GM18498 (cell line): ENCODE results near the gene MCU.

Experiments
- ATAC-seq: cut with Tn5 transposase; IDR thresholded peaks from one replicate; pipeline ENCODE4 v1.9.1; 2021; ENCODE audit warnings: mild to moderate bottlenecking, moderate library complexity; ENCODE audit not compliant: unreplicated experiment

The MCU gene

DNA sequence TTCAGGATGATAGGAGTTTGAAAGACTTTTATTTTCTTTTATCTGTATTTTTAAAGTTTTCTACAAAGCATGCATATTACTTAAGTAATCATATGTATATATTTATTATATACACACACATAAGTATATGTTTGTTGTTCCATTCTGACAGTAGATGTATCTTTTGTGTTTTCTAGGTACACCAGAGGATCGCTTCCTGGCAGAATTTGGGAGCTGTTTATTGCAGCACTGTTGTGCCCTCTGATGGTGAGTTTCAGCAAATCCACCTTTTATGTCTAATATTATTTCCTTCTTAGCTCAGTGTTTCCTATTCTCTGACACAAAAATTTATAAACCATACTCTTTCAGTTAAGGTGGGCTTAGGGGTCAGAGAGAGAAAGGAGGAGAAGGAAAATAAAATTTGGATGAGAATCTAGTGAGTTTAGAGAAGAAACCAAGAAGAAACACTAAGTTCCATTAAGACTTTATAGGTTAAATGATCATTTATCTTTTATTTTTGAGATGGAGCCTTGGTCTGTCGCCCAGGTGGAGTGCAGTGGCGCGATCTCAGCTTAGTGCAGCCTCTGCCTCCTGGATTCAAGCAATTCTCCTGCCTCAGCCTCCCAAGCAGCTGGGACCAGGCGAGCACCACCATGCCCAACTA is 142.4 kb downstream of the MCU start:
- ATAC-seq: no peak

DNA sequence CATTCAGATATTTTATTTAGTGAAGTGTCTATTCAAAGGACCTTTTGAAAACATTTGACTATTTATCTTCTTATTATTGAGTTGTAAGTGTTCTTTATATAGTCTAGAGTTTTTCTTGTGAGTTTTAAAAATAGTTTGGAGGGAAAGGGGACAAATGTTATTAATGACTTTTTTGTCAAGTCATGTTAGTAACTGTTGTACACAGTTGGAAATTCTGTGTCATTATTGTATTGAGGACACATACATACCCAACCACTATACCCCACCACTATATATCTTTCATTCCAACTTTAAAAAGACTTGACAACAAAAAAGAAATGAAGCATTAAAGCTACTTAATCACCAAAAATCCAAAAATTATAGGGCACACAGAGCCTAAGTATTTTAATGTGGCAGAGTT is 148.4 kb downstream of the MCU start:
- ATAC-seq: no peak

DNA sequence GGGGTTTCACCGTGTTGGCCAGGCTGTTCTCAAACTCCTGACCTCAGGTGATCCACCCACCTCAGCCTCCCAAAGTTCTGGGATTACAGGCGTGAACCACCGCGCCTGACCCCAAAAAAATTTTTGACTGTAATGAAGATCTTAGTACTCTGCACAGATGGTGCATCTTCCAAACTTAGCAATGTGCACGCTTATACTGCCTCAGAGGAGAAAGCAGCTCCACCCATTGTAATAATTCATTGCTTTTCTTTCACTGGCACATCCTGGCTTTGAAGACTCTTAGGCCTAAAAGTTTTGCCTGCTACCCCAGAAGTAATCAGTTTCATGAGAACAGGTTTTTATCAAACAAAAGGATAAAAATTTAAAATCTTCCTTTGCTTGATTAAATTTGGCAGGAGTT is 149.5 kb downstream of the MCU start:
- no peak for ATAC-seq

DNA sequence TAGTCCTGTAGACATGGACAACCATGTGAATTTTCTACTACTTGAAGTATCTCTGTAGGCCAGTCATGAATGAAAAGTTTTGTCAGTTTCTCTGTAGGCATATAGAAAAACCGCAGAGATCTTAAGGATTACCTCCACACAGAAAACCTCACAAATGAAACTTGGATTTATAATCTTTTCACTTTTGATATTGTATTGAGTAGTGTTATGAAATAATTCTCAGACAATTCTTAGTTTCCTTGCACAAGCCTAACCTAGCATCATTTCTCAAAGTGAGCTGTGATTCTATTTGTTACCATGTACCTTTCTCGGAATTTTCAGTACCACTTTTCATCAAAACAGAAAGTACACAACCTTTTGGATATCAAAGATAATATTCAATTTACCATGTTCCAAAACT is 150.2 kb downstream of the MCU start:
- no peak for ATAC-seq

DNA sequence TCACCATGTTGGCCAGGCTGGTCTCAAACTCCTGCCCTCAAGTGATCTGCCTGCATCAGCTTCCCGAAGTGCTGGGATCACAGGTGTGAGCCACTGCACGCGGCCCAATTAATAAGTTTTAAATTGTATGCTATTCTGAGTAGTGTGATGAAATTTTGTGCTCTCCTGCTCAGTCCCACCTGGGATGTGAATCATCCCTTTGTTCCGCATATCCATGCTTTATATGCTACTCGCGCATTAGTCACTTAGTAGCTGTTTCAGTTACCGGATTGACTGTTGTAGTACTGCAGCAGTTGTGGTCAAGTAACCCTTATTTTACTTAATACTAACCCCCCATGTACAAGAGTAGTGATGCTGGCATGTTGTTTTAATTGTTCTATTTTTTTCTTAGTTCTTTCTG is 154.3 kb downstream of the MCU start:
- ATAC-seq: no peak

DNA sequence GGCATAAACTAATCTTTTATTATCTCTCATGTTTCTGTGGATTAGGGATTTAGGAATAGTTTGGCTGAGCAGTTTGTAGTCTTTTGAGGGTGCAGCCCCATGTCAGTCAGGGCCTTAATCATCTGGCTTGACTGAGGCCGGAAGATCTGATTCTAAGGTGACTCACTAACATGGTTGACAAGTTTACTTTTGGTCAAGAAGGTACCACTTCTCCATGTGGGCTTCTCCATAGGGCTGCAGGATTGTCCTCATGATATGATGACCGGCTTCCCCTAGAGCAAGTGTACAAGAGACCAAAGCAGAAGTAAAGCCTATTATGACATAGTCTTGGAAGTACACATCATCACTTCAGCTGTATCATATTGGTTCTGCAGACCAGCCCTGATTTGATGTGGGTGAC is 155.7 kb downstream of the MCU start:
- ATAC-seq: no peak

DNA sequence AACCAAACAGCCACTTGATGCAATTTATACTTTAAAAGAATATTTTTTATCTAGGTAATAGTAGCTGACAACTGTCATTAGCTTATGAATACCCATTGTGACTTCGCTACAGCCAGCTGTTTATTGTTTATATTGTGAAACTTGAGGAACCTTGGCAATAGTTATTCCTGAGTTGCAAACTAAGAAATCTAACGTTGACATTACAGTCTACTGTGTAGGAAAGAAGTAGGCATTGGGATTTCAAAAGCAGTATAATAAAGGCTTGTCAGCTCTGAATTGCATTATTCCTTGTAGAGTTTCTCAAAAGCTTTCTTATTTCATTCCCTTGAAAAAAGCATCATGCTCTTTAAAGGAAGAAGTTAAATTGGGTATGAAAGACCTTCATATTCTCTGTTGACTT is 158.9 kb downstream of the MCU start:
- ATAC-seq: no peak

DNA sequence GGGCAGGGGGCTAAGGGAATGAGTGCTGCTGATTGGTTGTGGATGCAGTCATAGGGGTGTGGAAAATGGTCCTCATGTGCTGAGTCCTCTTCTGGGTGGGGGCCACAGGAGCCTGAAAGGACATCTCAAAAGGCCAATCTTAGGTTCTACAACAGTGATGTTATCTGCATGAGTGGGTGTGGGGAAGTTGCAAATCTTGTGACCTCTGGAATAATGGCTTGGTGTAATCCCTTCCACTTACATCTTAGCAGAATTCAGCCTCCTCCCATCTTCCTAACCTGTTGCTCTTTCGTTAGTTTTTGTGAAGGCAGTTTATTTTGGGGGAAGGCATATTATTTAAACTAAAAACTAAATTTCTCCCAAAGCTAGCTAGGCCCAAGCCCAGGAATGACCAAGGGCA is 159.6 kb downstream of the MCU start:
- ATAC-seq: no peak

DNA sequence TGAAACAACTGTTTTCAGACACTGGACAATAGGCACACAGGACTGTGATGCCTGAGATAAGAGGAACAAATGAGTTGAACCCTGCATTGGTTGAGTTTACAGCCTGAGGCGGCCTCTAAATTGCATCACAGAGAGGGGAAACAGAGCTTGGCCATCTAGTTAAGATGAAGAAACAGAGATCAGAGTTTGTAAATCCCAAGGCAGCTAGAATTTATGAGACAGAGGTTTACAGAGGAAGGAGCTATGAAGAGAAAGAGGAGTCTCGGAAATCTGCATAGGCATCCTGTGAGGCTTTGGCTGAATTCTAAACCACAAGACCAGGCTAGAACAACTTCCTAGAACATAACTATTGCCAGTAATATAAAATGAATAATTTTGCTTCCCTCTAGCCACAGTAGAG is 160.6 kb downstream of the MCU start:
- ATAC-seq: no peak

DNA sequence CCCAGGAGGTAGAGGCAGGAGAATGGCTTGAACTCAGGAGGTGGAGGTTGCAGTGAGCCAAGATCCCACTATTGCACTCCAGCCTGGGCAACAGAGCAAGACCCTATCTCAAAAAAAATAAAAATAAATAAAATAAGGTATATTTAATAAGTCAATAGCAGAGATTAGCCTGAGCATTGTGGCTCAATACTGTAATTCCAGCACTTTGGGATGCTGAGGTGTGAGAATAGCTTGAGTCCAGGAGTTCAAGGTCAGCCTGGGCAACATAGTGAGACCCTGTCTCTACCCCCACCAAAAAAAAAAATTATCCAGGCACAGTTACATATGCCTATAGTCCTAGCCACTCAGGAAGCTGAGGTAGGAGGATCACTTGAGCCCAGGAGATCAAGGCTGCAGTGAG is 163.2 kb downstream of the MCU start:
- no peak for ATAC-seq

DNA sequence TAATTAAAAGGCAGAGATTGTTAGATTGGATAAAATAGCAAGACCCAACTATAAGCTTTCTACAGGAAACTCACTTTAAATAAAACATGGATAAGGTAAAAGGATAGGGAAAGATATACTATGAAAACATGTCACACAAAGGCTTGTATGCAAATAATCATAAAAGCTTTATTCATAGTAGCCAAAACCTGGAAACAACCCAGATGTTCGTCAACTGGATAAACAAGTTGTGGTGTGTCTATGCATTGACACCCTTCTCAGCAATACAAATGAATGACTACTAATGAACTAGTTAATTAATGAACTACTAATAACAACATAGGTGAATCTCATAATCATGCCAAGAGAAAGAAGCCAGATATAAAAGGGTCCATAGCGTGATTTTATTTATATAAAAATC is 163.8 kb downstream of the MCU start:
- no peak for ATAC-seq

DNA sequence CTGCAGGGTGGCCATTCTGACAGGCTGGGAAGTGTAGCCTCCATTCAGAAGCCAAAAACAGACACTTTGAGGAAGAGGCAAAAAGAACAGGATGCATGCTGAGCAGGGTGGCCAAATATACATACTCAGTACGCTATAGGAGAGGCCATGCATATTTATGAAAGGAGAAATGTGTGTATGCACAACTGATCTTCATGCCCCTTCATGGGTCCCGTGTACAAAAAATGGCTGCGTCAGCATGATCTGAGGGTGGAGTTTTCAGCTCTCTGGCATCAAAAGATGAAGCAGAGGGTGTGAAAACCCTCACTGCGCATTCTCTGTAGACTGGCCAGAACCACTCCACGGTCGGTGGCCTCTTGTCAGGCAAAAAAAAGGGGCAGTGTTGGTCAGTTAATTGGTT is 166.1 kb downstream of the MCU start:
- no peak for ATAC-seq

DNA sequence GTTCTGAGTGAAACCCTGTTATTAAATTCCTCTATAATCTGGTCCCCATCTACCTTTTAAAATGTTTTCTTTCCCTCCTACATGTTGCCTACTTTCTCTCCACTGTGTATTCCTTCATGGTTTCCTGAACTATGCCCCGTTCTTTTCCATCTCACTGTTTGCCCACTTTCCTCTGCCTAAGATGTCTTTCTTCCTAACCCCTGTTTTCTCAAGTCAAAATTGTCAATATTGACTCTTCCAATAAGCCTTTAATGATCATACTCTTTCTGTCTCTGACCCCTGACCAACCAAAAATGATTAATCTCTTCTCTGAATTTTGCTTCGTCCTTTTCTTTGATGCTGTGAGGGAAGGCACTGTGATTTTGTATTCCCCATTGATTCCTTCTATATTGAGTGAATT is 171.0 kb downstream of the MCU start:
- no peak for ATAC-seq

DNA sequence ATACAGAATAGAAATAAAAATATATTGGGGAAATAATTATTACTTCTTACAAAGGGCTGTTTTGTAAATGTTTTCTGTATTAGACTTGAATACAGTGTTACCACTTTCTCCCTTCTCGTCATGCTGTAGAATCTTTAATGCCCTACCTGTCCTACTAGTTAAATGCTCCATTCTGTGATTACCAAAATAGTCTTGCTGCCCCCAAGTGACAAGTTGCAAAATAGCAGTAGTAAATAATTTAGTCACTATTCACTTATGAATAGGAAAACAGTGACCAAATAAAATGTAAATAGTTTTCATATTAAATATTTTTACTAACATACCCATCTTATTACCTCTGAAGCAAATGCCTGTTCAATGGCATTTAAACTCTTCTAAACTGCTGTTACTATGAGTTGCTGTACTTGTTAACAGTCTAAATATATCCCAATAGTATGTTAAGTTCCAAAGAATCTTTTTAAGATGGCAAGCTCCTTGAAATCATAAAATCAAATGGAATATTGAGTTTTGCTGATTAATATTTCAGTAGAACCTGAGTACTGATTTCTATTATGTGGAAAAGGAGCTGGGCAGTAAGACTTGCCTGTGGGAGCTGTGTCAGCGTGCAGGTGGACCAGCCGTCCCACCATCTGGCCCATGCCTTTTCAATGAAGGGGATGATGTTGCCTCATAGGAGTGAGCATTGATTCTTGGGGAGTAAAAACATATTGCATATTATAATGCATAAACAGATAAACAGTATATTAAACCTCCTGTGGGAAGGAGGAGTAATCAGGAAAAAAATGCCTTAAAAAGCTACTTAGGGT is 183.5 kb downstream of the MCU start:
- ATAC-seq: no peak

DNA sequence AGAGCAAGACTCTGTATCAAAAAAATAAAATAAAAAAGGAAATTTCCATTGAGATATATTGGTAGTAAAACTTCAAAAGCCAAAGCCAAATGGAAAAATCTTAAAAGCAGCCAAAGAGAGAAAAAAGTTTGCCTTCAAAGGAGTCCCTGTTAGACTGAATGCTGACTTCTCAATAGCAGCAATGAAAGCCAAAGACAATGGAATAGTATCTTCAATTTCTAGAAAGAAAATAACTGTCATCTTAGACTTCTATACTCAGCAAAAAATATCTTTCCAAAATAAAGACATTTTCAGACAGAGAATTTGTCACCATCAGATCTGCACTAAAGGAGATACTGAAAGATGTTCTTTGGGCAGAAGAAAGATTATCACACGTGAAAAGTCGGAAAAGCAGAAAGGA is 187.3 kb downstream of the MCU start:
- ATAC-seq: no peak

DNA sequence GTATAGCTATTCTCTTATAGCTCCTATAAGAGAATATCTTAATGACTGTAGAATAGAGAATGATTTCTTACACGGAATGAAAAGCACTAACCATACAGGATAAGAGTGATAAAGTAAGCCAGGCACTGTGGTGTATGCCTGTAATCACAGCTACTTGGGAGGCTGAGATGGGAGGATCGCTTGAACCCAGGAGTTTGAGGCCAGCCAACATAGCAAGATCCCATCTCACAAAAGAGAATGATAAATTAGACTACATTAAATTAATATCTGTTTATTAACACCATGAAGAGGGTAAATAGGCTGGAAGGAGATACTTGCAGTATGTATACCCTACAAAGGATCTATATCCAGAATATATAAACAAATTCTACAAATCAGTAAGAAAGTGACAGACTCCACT is 189.3 kb downstream of the MCU start:
- ATAC-seq: no peak

DNA sequence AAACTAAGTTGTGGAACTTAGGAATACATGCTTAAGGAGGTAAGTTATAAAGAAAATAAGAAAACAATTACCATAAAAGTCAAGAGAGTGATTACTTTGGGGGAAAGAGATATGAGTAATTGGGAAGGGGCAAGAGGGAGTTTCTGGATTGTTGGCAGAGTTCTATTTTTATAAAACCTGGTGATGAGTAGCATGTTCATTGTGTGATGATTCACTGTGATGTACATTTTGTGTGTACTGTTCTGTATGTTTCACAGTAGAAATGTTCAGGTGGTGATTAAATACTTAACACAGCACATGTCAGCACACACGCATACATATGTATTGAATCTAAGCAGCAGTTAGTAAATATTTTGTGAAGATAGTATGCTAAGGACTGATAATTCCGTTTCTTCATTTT is 191.9 kb downstream of the MCU start:
- no peak for ATAC-seq

DNA sequence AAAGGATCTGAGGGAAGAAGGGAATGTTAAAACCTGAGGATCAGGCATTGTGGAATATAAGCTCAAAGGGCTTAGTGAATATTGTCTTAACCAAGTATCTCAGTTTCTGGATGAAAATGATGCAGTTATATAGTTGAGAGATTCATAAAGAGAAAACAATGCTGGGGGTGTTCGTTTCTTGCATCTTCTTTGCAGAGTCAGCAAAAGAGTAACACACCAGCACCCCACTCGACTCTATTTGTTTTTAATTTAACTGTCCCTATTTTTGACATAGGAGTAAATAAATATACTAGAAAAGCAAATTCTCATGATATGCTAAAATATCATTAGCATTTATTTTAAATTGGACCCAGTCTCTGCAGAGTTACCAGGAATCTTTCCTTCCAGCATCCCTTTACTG is 194.0 kb downstream of the MCU start:
- ATAC-seq: no peak

DNA sequence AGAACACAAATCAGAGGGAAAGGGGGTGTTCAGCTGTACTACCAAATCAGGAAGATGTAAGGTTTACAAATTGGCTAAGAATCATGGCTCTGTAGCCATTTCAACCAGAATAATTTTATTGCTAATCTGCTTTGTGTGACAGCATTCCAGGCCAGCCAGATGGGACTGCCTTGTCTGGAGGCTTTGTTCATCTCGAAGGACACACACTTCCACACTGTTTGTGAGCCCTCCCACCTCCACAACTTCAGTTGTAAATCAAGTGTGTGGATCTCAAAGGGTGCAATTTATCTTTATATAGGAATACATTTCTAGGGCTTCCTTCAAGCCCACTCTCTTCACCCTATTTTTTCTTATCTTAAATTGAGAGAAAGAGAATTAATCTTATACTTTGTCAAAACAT is 194.7 kb downstream of the MCU start:
- ATAC-seq: no peak

DNA sequence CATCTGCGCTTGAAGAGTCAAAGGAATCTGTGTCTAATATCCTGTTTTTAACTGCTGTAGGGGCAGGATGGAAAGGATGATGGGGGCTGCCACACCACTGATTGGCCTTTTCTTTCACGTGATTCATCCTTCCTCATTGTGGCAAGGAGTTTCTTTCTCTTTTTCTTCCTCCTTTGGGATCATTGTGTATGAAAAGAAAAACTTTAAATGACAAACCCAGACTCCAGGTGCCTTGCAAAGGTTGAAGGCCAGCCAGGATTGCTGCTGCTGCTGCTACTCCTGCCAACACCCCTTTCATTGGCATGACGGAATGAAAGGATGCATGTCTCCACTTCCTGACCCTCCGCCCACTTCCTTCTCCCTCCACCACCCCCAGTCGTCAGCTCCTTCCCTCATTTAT is 195.1 kb downstream of the MCU start:
- no peak for ATAC-seq

DNA sequence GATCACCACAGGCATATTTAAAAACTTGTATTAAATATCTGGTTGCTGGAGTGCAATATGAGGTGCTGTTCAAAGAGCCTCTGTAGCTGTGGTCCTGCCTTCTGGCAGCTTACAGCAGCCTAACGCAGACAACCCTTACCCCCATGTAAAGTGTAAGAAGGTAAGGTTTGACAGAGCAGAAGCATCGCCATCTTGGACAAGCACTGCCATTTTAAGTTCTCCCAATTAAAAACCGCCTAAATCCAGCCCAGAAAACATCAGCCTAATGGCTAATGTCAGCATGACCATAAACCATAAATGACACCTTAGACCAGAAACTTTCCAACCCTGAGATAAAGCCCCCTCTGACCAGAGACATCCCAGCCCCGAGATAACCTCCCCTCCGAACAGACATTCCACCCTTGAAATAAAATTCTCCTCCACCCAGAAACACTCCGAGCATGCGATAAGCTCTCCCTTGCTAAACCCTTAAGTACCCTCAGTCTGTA is 196.3 kb downstream of the MCU start:
- ATAC-seq: no peak

DNA sequence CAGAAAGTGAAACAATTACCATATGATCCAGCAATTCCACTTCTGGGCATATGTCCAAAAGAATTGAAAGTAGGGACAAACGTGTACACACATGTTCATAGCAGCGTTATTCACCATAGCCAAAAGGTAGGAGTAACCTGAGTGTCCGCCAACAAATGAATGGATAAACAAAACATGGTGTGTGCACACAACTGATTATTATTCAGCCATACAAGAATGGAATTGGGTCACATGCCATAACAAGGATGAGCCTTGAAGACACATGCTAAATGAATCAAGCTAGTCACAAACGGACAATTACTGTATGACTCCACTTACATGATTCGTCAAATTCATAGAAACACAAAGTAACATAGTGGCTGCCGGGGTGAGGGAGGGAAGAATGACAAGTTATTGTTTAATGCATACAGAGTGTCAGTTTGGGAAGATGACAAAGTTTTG is 197.5 kb downstream of the MCU start:
- ATAC-seq: no peak

DNA sequence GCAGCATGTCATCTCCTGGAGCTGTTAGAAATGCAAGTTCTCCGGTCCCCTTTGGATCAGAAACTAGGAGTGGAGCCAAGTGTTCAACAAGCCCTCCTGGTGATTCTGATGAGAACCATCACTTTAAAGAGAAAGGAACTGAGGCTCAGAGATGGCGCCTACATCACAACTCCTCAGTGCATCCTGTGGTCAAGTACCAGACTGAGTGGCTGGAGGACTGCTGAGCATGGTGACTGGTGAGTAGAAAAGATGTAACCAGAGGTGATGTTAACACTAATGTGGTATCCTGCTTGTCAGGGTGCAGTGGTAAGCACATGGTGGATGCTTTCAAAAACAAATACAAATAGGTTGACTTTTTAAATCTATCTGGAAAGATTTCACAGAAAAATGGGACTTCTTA is 198.1 kb downstream of the MCU start:
- ATAC-seq: no peak
